HG02943 (cell line): ENCODE measurements around the gene LGALS9.
"Not testable (repeated sequence)": the region's sequence is repeated elsewhere in the genome, so short reads cannot be mapped to it uniquely, and the experiment has no call there.

ENCODE experiments used
- ATAC-seq: cut with Tn5 transposase; IDR thresholded peaks from one replicate; pipeline ENCODE4 v1.9.1; 2021; ENCODE audit warnings: mild to moderate bottlenecking, low read depth, moderate library complexity; ENCODE audit not compliant: unreplicated experiment

LGALS9 gene

DNA sequence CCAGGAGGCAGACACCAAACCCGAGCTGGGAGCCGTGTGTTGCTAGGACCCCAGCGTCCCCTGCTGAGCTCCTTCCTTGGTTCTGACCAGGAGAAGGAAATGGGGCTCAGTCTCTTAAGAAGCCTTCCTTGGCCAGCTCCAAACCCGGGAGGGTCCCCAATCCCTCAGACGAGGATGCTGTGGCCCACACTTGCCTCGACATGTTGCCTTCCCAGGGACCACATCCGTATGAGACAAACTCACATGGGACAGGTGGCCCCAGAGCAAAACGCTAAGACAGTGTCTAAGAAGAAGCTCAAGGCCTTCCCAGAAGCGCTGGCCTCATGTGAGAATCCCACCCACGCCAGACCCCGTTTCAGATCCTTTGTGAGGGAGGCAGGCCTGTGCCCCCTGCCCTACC, 19.8 kb downstream of the LGALS9 start:
- no peak for ATAC-seq

DNA sequence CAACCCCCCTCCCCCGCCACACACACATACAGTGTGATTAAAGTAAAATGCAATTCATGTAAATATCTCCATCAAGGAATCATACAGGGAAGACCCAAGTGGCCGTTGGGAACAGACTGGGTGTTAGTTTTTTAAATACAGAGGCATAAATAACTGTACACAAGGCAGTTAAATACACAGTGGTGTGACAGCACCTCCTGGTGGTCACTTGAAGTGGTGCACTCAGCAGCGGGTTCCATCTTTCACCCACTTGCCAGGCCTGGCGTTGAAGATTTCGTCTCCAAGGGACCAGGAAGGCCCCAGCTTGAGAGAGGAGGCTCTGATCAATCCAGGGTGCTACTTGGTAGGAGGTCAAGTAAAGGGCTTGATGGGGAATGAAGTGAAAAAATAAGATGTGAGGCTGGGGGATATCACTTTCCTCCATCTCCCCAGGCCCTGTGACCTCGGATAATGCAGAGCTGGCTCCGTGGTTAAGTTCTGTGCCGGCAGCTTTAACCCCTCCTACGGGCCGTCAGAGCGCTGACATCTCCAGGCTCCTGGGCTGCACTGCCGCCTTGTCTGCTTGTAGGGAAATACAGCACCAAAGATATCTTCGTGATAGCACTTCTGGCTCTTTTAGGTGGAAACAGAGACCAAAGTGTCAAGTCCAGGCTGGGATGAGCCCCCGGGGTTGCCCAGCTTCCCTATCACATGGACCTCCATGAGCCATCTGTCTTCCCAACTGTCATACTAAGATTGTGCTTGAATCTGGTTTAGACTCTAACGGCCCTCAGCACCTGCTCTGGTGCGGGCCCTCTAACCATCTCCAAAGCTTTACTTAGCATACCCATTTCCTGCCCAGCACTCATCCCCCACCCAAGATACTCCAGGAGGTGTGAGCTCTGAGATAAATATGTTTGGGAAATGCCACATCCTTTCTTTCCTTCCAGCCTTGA, 20.7 kb downstream of the LGALS9 start:
- ATAC-seq = no peak

DNA sequence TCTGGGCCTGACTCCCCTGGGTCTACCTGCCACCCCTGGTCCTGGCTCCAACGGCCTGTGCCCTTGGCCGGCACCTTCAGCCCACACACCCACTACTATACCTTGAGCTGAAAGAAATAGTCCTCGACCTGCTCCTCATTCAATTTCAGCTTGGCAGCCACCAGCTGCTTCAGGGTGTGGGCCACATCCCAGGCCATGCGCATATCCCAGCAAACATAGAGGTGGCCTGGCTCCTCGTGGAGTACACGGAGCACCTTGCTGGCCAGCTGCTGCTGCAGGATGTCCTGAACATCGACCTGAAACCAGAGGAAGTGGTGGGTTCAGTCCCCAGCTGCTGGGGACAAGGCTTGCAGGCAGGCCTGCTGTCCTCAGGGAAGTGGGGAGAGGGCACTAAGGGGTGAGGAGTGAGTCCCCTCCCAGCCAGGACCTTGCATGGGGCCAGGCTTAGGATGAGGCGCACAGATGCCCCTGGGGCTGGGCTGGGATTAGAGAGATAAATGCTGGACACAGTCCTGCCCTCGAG, 22.5 kb downstream of the LGALS9 start:
- ATAC-seq = not testable (repeated sequence)

DNA sequence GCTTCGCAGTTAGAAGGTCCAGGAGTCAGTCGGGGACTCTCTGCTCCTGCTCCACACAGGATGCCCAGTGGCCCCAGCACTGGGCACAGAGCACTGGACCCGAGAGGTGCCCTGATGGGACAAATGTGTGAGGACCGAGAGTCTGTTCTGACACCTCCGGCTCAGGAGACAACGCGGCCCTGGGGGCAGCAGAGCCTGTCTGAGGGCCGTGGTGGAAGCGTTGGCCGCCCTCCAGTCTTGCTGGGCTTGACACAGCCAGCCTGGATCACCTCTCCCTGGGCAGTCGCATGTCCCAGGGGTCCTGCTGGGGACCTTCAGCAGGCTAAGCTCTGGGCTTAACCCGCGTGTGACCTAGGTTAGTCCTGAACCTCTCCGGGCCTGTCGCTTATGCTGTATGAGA, 23.1 kb downstream of the LGALS9 start:
- ATAC-seq = no peak

DNA sequence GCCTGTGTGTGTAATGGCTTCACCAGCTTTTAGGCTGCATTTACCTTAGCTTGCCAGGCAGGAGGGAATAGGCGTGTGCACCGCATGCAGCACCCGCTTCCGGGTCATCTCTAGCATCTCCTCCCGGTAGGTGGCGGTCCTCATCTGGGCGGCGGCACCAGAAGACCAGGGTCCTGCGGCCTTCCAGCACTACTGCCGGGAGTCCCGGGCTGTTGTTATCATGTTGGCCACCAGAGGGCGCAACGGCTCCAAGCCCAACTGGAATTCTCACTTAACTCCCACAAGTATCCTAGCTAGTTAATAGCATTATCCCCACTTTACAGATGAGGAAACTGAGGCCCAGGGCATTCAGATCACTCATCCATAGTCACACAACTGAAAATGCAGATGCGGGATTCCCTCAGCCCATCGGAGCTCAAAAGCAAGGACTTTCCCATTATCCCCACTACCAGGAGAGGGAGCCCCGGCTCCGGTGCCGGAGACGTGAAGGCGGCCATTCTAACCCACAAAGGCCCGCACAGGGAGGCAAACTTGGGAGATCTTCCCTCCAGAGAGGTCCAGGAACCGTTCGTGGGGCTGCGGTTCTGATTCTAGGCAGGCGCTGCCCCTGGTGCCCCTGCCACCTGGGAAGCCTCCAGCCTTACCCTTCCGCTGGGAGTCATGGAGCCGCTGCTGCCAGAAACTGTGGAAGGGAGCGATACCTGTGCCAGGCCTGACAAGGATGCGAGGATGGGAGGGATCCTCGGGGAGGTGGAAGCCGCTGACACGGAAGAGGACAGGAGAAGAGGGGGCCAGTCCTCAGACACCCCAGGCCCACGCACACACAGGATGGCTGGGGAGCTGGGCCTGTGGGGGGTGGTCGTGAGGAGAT, 23.9 kb downstream of the LGALS9 start:
- ATAC-seq = peak; percentile 75

DNA sequence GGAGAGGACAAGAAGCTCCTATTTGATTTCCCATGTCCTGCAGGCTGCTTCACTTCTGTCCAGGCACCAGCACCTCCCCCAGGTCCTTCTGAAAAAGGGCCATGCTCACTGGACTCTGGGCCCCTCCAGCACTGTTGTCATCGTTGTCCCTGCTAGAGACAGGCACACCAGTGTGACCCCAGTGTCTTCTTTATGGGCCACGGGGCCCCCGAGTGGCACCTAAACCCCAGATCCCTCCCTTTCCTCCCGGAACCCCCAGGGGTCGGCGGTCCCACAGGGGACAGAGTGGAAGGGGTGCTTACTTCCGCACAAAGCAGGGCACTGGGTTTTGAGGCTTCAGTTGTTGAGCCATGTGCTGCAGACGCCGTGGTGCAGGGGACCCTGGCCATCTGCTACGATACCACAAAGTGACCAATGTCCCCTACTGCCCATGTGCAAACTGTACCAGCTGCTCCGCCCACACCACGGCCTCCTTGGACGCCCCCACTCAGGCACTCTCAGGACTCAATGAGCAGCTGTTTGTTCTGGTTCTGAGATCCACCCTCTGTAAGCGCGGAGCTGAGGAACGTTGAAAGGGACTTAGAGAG, 24.6 kb downstream of the LGALS9 start:
- not testable (repeated sequence) for ATAC-seq

DNA sequence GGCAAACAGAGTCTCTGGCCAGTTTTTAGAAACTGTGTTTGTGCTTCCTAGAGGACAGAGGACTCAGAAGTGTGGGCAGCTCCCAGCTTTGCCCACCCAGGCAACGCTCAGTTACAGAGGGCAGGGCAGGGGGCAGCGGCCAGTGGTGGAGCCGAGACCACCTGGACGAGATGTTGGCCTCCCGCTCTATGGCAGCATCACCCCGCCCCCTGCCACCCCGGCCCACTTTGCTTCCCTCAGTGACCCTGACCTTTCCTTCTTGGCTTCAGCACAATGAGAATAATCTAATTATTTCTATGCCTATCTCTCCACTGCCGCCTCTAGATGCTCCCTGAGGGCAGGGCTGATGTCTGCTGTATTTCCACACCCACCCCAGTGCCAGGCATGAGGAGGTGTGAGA, 25.6 kb downstream of the LGALS9 start:
- not testable (repeated sequence) for ATAC-seq

DNA sequence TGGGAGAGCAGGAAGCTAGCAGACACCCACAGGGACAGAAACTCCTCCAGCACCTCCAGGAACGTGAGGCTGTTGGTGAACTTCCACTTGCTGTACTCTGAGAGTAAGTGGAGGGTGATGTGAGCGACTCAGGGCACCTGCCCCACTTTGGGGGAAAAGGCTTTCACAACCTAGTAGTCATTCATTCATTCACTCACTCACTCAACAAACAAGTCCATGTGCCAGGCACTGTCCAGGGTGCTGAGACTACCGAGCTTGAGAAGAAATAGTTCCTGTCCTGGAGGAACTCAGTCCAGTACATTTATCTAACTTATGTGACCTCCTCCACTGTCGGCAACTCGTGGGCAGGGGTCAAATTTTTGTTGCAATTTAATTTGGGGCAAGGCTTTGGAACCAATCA, 26.6 kb downstream of the LGALS9 start:
- no peak for ATAC-seq

DNA sequence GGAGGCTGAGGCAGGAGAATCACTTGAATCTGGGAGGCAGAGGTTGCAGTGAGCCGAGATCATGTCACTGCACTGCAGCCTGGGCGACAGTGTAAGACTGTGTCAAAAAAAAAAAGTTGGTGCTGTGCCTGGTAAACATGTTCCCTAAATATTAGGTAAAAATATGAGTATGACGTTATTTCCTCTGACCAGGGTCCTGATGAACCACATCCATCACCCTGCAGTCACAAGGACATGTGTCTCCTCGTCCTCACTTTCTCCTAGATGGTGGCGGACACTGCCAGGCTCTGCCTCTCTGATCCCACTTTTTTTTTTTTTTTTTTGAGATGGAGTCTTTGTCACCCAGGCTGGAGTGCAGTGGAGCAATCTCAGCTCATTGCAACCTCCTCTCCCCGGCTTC, 28.7 kb downstream of the LGALS9 start:
- no peak for ATAC-seq

DNA sequence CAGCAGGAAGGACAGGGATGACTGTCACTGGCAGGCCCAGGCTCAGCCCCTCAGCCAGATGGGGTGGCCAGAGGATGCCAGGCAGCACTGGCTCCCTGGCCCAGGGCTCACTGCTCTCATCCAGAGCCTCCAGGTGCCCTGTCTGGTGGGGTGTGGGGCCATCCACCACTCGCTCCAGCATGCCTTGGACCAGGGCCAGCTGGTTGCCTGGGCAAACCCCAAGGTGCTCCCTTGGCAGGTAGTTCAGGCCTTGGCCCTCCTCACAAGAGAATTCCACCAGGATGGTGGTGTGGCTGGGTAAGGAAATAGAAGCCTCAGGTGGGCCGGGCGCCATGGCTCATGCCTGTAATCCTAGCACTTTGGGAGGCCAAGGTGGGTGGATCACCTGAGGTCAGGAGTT, 29.4 kb downstream of the LGALS9 start:
- ATAC-seq = no peak

DNA sequence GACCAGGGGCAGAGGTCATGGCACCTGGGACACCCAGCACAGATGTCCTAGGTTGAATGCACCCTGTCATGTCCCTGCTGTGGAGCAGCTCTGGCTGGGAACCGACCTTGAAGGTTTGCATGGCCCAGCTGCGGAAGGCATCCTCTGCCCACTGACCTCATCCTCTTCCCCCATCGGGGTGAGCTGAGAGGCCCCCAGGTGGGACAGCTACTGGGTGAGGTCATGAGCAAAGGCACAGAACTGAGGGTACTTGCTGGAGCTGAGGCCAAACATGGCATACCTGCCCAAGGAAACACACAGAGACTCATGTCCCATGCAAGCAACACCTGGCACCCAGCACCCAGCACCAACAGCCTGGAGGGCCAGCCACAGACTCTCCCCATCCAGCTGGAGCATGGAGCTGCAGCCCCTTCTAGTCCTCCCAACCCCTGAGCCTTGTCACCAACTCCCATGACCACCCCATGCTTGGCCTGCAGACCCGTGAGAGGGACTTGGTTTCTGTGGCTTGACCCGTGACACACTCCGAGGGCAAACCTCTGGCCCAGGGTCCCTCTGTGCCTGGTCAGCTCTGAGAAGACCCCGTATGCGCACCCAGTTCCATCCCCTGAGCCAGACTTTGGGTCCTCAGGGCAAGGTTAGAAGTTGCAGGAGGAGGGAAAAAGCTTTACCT, 33.1 kb downstream of the LGALS9 start:
- no peak for ATAC-seq

DNA sequence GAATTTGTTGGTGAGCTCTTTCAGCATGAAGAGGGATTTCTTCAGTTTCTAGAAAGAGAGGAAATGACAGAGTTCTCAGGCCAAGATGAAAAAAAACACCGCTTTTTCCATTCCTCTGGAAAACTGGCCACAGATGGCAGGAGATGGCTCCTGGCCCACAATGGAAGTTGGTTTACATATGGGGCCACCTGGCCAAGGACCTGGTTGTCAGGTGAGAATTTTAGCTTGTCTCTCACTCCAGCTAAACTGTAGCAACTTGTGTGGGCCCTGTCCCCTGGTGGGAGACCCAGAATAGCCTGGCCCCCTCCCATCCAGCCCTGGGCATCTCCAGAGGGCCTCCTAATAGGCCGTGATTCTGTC, 33.6 kb downstream of the LGALS9 start:
- no peak for ATAC-seq

DNA sequence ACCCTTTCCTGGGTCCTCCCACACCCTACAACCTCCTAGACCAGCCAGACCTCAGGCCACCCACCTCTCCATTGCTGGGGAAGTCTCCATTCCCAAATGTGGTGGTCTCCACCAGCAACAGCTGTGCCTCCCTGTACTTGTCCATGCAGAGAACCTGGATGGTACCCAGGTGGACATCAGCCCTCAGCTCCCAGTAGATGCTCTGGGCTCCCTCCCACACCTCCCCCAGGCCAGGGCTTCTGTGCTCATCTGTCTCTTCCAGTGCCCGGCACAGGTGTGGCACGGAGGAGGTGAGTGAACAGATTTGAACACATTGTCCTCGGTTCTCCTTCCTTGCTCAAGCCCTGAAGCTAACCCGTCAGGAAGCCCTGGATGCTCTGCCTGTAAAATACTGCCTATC, 34.6 kb downstream of the LGALS9 start:
- no peak for ATAC-seq

DNA sequence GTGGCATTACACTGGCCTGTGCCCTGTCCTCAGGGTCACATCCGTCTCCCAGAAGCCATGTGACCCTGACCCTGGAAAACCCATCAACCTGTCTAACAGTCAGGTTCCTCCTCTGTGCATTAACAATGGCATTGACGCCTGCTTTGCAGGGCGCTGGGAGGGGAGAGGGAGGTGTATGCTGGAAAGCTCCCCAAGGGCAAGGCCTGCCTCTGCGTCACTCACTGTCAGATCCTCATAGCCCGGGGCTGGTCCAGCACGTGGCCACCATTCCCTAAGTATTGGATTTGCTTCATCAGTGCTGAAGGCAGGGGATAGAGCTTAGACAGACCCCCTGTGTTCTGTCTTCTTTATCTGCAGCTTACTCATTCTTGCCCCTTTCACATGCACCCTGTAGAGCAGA, 35.3 kb downstream of the LGALS9 start:
- ATAC-seq = not testable (repeated sequence)

DNA sequence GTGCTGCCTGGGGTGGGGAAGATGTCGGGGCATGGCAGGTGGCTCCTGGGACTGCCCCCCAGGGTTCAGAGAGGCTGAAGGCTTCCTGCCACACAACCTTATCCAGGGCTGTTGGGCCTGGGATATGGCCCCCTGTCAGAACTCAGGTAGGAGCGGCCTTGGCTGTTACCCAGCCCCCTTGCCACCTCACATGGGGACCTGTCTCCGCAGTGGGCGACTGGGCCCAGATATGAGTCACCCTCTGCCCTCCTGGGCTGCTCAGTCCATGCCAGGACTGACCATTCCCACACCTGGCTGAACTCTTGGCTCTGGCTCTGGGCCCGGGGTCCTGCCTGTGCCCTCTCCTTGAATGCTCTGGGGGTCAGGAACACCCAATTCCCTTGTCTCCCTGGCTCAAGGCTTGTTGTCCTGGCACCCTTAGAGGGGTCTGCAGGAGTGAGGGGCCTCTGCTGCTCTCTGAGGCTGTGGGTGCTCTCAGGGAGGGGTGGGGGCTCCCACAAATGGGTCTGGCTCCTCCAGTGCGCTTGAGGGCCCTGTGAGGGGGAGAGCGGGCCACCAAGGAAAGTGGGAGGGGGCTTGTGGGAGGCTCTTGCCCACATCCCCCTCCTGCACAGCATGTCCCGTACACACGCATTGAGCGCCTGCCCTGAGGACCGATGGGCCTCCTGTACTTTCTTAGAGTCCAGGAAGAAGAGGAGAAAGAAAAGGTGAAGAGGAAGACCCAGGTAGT, 36.0 kb downstream of the LGALS9 start:
- no peak for ATAC-seq

DNA sequence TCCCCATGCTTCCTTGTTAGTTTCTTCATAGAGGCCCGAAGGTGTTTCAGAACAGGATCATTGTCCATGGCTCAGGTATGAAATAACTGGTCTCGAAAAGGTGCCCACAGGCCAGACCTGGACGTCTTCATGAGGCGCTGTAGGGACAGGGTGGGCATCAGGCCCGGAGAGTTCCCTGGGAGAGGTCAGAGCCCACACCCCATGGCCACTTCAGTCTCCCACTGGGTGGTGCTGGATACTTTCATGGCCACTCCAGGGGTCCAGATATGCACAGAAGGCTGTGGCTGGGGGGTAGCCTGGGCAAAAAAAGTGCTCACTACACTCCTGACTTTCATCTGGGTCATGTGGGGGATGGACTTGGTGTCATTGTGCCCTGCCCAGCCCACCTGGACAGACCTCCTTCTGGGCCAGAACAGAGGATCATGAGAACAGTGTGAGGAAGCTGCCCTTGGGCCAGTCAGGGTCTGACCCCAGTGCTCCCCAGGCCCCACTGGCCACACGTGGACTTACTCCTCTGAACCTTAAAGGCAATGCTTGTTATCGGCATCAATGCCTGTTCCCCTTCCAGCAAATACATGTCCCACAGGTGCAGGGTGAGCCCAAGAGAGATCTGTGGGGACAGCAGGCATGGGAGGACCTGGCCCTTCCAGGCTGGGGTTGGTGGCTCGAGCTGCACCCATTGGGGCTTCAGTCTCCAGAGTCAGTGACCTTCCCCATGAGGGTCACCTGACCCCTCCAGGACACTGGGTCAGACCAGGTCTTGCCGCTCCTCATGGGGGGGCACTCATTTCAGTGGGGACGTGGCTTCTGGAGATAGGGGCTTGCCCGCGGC, 36.9 kb downstream of the LGALS9 start:
- ATAC-seq = no peak

DNA sequence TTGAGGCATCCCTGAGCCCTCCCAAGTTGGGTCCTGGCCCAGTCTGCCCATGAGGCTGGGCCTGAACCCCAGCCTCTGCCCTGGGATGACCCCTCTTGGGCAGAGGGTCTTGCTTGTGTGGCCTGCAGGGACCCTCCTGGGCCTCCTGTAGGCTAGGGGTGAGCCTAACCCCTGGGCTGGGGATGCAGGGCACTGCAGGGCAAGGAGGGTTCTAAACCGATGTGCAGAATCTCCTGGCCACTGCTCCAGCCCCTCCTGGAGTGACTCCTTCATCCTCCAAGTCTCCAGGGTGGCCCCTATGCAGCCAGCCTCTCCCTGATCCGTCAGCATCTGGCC, 37.5 kb downstream of the LGALS9 start:
- ATAC-seq = no peak

DNA sequence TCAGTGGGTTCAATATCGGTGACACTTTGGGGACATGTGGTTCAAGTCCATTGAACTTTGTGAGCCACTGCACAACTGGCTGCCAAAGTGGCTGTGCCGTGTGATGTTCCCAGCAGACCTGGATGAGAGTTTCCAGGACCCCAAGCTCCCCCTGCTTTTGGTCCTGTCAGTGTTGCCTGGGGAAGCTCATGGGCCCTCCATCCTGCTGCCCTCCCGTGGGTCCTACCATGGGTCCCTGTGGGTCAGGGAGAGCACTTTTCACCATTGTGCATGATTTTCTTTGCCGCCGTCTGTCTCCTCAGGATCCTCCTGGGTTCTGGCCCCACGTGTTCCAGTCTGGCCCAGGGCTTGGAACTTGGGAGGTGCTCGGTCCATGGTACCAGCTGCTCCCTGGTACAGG, 38.1 kb downstream of the LGALS9 start:
- ATAC-seq = no peak

DNA sequence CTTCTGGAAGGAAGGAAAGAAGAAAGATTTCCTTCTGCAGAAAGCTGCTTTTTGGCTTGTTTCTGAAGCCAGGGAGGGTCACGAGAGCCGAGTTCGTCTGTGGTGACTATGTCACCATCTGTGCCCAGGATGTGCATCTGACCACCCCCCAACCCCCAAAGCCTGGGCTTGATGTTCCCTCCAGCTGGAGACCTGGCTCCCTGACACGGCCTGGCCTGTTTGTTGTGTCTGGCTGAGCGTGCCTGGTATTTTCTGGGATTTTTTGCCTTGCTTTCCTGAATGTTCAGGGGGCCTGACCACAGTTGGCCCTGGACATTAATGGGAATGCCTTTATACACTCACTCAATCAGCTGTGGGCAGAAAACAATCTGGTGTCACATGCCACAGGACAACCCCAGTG, 38.9 kb downstream of the LGALS9 start:
- ATAC-seq = no peak
